ENCODE measurements around the gene MRGPRG.

Gene MRGPRG

GRCh38 chr11:3197878-3198528 is 20.6 kb downstream of the MRGPRG start:
- ChIA-PET CTCF (no interaction called here), POLR2A (no interaction called here)
- TF ChIP-seq, protein P1, sequence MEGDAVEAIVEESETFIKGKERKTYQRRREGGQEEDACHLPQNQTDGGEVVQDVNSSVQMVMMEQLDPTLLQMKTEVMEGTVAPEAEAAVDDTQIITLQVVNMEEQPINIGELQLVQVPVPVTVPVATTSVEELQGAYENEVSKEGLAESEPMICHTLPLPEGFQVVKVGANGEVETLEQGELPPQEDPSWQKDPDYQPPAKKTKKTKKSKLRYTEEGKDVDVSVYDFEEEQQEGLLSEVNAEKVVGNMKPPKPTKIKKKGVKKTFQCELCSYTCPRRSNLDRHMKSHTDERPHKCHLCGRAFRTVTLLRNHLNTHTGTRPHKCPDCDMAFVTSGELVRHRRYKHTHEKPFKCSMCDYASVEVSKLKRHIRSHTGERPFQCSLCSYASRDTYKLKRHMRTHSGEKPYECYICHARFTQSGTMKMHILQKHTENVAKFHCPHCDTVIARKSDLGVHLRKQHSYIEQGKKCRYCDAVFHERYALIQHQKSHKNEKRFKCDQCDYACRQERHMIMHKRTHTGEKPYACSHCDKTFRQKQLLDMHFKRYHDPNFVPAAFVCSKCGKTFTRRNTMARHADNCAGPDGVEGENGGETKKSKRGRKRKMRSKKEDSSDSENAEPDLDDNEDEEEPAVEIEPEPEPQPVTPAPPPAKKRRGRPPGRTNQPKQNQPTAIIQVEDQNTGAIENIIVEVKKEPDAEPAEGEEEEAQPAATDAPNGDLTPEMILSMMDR (IDR thresholded peaks at IDR 0.05; ENCODE audit: control extremely low read depth, extremely low read depth, low read depth, missing control alignments) = no peak
- DNase-seq (ENCODE audit: extremely low spot score) = no peak

- CTCF ChIA-PET = no interaction called here
- no peak for DNase-seq (ENCODE audit: extremely low spot score)
- TF ChIP-seq, protein P1 (IDR thresholded peaks at IDR 0.05; ENCODE audit: control extremely low read depth, extremely low read depth, low read depth, missing control alignments) = no peak
- POLR2A ChIA-PET = no interaction called here
These were observed 21.4 kb downstream of the MRGPRG start for GRCh38 chr11:3197044-3197695.

- TF ChIP-seq, protein P1 (IDR thresholded peaks at IDR 0.05; ENCODE audit: control extremely low read depth, extremely low read depth, low read depth, missing control alignments) = no peak
- ChIA-PET POLR2A (no interaction called here), CTCF (no interaction called here)
- no peak for DNase-seq (ENCODE audit: extremely low spot score)
These were observed 22.2 kb downstream of the MRGPRG start for GRCh38 chr11:3196161-3197043.

DNA sequence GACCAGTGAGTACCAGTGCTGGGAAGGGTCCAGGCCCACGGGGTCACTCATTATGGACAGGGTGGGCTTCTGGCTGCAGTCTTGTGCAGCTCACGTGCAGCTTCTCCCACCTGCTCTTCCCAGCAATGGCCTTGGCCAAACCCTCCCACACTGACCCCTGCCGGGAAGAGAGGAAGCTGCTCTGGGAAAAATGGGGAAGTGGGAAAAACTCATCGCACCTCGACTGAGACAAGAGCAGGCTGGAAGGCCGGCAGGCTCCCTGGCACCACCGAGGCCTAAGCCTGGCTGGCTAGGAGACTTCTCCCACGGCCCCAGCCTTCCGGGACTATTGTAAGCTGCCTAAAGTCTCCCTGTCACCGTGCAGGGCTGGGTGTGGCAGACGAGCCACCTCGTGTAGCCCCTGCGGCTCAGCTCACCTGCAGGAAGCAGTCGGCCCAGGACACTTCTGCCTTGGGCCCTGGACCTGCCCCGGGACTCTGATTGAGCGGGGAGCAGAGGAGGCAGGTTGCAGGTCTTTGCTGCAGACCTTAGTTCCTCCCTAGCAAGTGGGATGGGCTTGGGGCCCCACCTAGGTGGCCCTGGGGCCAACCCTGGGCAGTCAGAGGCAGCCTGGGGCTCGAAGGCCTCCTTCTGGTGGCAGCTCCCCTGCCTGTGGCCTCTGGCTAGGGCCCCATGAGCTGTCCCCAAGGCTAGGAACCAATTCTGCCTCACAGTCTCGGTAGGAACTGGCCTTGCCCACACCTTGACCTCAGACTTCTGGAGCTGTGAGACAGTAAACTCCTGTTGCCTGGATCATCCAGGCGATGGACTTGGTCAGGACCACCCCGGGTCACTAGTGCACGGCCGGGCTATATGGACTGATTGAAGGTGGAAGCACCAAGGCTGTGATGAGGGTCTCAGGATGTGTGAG is 23.1 kb downstream of the MRGPRG start:
- TF ChIP-seq, protein P1 (IDR thresholded peaks at IDR 0.05; ENCODE audit: control extremely low read depth, extremely low read depth, low read depth, missing control alignments) = peak; percentile 13
- ChIA-PET CTCF (no interaction called here), POLR2A (no interaction called here)
- DNase-seq (ENCODE audit: extremely low spot score) = no peak

- no peak for DNase-seq (ENCODE audit: extremely low spot score)
- TF ChIP-seq, protein P1 (IDR thresholded peaks at IDR 0.05; ENCODE audit: control extremely low read depth, extremely low read depth, low read depth, missing control alignments) = no peak
- ChIA-PET CTCF (no interaction called here), POLR2A (no interaction called here)
These were observed 24.4 kb downstream of the MRGPRG start for GRCh38 chr11:3194016-3194816.

Data from GM10248 (cell line).